HG02798 (cell line): ENCODE measurements around the gene OTOGL.
"Not testable (repeated sequence)": the region's sequence is repeated elsewhere in the genome, so short reads cannot be mapped to it uniquely, and the experiment has no call there.

ENCODE experiments used
- ATAC-seq: cut with Tn5 transposase; IDR thresholded peaks from one replicate; pipeline ENCODE4 v1.9.1; 2021; ENCODE audit warnings: mild to moderate bottlenecking; ENCODE audit not compliant: unreplicated experiment, poor library complexity

OTOGL gene

GRCh38 chr12:80118565-80119324 is 19.4 kb downstream of the OTOGL start:
- no peak for ATAC-seq

- ATAC-seq = no peak
Observed at GRCh38 chr12:80120994-80121393, 21.7 kb downstream of the OTOGL start.

DNA sequence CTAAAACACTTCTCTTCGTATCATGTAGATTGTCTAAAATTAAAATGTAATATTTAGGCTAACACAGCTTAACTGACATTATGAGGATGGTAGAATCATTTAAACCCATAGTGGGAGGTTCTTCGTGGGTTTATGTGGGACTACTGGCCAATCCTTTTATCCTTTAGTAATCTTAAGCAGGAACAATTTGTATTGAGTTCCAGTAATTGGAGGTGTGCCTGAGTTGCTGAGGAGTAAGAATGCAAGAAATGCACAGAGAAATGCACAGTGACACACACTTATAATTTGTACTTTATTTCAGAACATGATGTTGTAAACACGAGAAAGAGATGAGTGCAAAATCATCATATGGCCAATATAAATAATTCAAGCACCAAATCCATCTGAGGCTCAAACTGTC is 22.3 kb downstream of the OTOGL start:
- no peak for ATAC-seq

DNA sequence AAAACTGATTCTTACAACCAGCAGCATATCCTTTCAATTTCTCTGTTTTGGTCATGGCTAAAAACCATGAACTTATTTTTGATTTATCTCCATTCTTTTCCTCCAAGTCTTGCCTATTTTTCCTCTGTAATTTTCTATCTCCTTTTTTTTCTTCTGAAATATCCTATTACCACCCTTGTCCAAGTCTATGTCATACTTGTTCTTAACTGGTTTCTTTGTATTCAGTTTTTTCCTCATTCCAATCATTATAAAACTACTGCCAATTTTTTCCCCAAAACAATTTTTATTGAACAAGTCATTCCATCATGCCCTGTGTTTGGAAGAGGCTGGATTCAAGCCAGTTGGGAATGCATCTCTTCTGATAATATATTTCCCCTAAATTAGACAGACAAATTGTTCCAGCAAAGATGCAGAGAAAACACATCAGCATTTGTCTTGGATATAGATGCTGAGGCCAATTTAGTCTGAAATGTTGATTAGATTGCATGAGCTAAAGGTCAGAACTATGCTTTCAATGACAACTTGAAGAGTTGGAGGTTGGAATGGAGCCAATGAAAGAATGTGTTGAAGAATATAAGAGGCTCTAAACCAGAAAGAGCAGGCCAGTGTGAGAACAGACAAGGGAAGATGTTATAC is 30.7 kb downstream of the OTOGL start:
- no peak for ATAC-seq

DNA sequence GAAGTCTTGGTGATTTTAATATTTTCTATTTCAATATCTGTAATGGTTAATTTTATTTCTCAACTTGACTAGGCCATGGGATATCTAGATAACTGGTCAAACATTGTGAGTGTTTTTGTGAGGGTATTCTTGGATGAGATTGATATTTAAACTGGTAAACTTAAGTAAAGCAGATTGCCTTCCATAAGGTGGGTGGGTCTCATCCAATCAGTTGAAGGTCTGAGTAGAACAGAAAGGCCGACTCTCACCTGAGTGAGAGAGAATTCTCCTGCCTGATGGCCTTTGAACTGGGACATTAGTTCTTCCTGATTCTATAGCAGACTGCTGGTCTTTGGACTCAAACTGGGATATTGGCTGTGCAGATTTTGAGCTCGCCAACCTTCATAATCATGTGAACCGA is 36.3 kb downstream of the OTOGL start:
- ATAC-seq = no peak

- no peak for ATAC-seq
Observed at GRCh38 chr12:80140005-80140404, 40.7 kb downstream of the OTOGL start.

DNA sequence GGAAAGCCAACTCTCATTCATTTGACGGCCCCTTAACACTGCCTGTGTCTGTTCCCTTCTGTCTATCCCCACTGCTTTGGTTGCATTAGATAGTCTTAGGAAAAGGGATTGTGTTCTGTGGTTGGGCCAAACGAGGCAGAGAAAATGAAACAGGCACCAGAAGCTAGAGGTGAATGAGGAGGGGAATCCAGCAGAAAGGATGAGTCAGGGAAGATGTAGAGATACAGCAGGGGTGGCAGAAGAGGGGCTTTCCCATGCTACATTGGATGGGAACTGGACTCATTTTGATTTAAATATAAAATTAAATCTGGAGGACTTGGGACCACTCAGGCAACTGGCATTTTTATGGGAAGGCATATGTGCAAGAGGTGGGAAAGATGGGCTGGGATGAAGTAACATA is 43.3 kb downstream of the OTOGL start:
- no peak for ATAC-seq

- no peak for ATAC-seq
Observed at GRCh38 chr12:80143537-80143936, 44.2 kb downstream of the OTOGL start.

- ATAC-seq = not testable (repeated sequence)
Observed at GRCh38 chr12:80149547-80150313, 50.4 kb downstream of the OTOGL start.

DNA sequence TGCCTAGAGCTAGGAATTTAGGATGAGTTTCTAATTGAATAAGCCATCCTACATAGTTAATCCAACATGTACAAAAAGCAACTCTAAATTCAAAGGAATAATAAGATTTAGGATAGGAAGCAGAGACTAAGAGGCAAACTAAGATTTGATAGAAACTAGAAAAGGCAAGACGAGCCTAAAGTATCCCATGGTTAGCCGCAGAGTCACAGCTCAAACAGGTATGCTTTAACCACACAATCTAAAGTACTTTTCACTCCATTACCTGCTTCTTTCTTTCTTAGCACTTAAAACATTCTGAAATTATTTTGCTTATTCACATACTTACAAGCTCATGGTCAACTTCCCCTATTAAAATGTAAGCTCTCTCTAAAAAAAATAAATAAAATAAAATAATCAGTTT is 51.8 kb downstream of the OTOGL start:
- ATAC-seq = peak; percentile 47

- ATAC-seq = peak; percentile 64
Observed at GRCh38 chr12:80154261-80154660, 54.9 kb downstream of the OTOGL start.

GRCh38 chr12:80156306-80156705 is 57.0 kb downstream of the OTOGL start:
- no peak for ATAC-seq

- ATAC-seq = no peak
Observed at GRCh38 chr12:80157645-80158044, 58.3 kb downstream of the OTOGL start.

DNA sequence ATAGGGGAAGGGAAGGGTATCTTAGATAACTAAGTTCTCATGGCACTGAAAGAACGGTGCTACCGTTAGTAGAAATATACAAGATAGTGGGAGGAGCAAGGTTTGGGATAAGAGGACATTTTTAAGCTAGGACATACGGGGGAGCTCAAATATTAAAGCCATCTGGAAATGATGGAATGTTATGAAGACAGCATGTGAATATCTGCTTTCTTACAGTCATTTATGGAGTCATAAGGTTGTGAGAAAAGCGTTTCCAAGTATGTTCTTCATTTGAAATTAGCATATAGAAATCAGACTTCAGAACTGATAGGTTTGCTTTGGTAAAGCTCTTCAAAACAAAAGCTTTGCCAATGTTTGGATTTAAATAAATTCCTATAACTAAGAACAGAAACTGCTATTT is 62.3 kb downstream of the OTOGL start:
- ATAC-seq = no peak

DNA sequence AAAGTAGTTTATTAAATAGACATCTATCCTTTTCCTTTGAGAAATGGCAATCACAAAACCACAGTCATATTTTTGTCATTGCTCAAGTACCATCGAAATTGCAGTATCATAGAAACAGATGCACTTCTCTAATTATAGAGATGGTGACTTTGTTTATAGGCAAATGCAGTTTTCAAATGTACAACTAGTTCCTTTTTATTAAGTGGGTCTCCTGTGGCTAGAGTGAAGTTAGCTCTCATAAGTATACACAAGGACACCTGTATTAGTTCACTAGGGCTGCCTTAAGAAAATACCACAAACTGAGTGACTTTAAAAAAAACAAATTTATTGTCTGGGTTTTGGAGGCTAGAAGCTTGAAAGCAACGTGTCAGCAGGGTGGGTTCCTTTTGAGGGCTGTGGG is 62.8 kb downstream of the OTOGL start:
- peak; percentile 77 for ATAC-seq

DNA sequence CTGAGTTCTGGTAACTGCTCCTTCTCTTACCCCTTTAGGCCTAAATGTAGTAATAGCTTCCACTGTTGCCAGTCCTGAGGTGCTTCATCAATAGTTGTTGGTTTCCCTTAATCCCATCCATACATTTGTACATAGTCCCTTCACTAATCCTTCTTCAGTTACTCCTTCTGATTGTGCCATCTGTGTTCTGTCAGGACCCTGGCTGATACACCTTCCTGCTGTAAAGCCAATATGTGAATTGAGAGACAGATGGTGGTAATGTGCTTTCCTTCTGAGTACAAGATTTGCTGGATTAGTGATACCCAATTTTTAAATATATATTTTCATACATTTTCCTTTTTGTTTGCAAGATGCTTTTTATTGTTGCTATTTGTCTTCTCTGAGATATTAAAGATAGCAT is 66.4 kb downstream of the OTOGL start:
- ATAC-seq = no peak

GRCh38 chr12:80166751-80167150 is 67.4 kb downstream of the OTOGL start:
- ATAC-seq = no peak

DNA sequence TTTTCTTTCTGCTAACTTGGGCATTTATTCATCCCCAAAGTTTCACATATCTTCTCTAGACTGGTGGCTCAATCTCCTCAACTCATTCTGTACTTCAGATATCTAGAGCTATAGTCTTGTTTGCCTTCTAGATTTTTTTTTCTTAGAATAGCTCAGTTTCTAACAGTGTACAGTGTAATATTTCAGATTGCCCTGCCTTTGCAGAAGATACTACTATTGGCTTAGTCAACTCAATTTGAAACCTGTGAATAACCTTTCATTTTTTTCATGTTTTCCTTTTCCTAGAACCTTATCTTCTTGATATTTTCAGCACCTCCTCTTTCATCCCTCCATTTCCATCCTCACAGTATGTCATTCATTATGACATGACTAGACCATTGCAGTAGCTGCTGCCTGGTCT is 69.6 kb downstream of the OTOGL start:
- no peak for ATAC-seq

GRCh38 chr12:80170915-80171314 is 71.6 kb downstream of the OTOGL start:
- ATAC-seq = no peak

- ATAC-seq = no peak
Observed at GRCh38 chr12:80173083-80173864, 73.9 kb downstream of the OTOGL start.
